Activated T-helper 2 cell treated with anti-CD3 and anti-CD28 coated beads, Interferon-gamma antibody, Interleukin-2, Interleukin-4, amounts not matched to agents 10 μg/mL and 5 μg/mL and 100 μg/mL, durations not matched to agents 14 hours and 24 hours and 36 hours (primary cell): ENCODE results near the gene DUOXA2. TPM values are rescaled to one million over a fixed set of nuclear protein-coding genes. Genes with fewer than 3 reads are reported as not detected.
A peak's percentile ranks its signal among the peaks of the same experiment; 100 is the strongest.

ENCODE experiments used
- DNase-seq: peaks from one replicate; pipeline ENCODE4 v3.0.0; 2021; ENCODE audit warnings: low spot score
- H3K27ac Mint-ChIP-seq: one replicate; pipeline ENCODE4 v1.8.0; 2021; ENCODE audit warnings: mixed read lengths
- H3K27me3 Mint-ChIP-seq: one replicate; pipeline ENCODE4 v1.8.0; 2021; ENCODE audit warnings: low read depth, mixed read lengths
- H3K36me3 Mint-ChIP-seq: one replicate; pipeline ENCODE4 v1.8.0; 2021; ENCODE audit warnings: low read depth, mixed read lengths
- H3K4me1 Mint-ChIP-seq: one replicate; pipeline ENCODE4 v1.8.0; 2021; ENCODE audit warnings: low read depth, mixed read lengths
- H3K4me3 Mint-ChIP-seq: one replicate; pipeline ENCODE4 v1.8.0; 2021; ENCODE audit warnings: low read depth, mild to moderate bottlenecking, moderate library complexity, mixed read lengths
- H3K9me3 Mint-ChIP-seq: one replicate; pipeline ENCODE4 v1.8.0; 2021; ENCODE audit warnings: mixed read lengths
- intact Hi-C: fragments of 100-400 bp; cut with micrococcal nuclease; formaldehyde crosslinking; loops from one replicate; pipeline ENCODE4 v1.15.1; 2023
- total RNA-seq: library from RNA; stranded (reverse); gene quantifications from 2 replicates; pipeline ENCODE4 v1.2.3, GENCODE V29; 2022

The DUOXA2 gene
- total RNA-seq, 1 donor from 2014 or later: not detected

- no peaks in the 10 kb centered on the region for H3K4me1 Mint-ChIP-seq
- H3K4me3 Mint-ChIP-seq: no peak overlapping the region
- DNase-seq: no peak
- H3K27me3 Mint-ChIP-seq: no peaks in the 10 kb centered on the region
- intact Hi-C loops: no loop called here
- peaks cover 4% of the 10 kb centered on the region for H3K36me3 Mint-ChIP-seq
- H3K9me3 Mint-ChIP-seq: no peaks in the 10 kb centered on the region
- H3K27ac Mint-ChIP-seq: no peak overlapping the region
Observed at GRCh38 chr15:45150997-45151396, 36.9 kb downstream of the DUOXA2 start.

DNA sequence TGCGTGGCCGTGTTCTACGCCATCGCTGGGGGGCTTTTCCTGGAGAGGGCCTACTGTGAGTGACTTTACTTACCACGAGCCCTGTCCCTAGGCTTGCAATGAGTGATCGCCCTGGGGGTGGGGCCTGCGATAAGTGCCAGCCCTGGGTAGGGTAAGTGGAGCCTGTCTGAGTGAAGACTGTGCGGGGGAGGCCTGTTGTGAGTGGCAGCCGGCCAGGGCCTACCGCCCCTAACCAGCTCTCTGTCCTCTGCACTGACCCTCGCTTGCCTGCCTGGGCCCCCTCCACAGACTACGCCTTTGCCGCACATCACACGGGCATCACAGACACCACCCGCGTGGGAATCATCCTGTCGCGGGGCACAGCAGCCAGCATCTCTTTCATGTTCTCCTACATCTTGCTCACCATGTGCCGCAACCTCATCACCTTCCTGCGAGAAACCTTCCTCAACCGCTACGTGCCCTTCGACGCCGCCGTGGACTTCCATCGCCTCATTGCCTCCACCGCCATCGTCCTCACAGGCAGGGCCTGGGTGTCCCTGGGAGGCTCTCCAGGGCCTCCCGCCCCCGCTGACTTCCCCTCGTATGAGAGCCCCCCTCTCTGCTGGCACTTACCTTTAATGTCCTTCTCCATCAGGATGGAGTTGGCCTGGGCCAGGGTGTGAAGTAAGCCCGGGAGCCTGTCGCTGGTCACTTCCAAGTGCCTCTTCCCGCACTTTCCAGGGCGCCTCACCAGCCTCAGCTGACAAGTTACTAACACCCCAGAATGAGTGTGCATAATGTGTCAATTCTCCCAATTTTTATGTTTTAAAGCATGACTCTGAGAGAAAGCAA lies 38.1 kb downstream of the DUOXA2 start:
- peaks cover 6% of the 10 kb centered on the region for H3K4me1 Mint-ChIP-seq
- intact Hi-C loops: no loop called here
- H3K9me3 Mint-ChIP-seq: no peaks in the 10 kb centered on the region
- no peak overlapping the region for H3K4me3 Mint-ChIP-seq
- H3K27ac Mint-ChIP-seq: no peak overlapping the region
- peaks cover 4% of the 10 kb centered on the region for H3K36me3 Mint-ChIP-seq
- no peaks in the 10 kb centered on the region for H3K27me3 Mint-ChIP-seq
- DNase-seq: no peak

DNA sequence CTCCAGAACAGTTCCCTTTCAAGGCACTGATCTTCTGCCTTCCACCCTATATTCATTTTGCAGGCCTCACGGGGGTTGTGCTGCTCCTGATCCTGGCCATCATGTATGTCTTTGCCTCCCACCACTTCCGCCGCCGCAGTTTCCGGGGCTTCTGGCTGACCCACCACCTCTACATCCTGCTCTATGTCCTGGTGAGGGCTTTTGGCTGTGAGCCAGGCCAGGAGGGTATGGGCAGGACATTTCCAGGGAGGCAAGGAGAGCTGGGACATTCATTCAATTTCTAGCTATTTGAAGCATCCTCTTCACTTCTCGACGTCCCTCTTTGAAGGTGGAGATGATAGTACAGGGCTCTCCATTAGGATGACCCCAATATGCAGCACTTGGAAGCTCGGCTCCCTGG lies 41.6 kb downstream of the DUOXA2 start:
- no peak overlapping the region for H3K4me3 Mint-ChIP-seq
- H3K27ac Mint-ChIP-seq: no peak overlapping the region
- H3K9me3 Mint-ChIP-seq: no peaks in the 10 kb centered on the region
- H3K27me3 Mint-ChIP-seq: no peaks in the 10 kb centered on the region
- peaks cover 13% of the 10 kb centered on the region for H3K4me1 Mint-ChIP-seq
- peaks cover 7% of the 10 kb centered on the region for H3K36me3 Mint-ChIP-seq
- intact Hi-C loops: no loop called here
- DNase-seq: no peak

DNA sequence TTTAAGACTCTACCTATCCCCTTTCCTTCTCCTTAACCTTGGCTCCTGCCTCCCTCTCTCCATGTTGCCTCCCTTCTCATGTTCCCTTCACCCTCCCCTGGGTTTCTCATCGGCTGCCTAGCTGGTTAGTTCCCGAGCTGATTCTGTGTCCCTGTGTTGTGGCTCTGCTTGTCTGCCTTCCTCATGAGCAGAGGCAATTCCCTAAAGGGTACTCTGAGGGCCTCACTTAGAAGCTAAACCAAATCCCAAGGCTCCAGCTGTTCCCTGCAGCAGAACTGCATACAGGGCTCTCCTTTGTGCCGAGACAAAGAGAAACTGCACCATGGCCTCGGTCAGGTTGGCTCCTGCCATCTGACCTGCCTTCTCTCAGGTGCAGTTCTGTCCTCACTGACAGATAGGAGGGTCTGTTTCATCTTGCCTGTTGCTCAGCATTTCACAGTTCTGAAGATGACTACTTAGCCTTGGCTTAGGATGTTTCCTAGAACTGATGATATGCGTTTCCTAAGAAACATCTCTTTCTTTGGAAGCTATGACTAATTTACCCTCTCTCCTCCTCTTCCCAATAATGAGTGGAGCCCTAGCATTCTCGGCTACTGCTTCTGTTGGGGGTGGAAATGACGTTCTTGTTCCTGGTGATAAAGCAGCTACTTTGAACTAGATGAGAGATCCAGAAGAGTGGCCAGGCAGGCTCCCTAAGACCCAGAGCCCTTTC lies 42.8 kb downstream of the DUOXA2 start:
- Mint-ChIP-seq H3K4me3 (no peak overlapping the region), H3K27ac (peak overlapping the region; percentile 67), H3K36me3 (peaks cover 7% of the 10 kb centered on the region), H3K9me3 (no peaks in the 10 kb centered on the region), H3K27me3 (no peaks in the 10 kb centered on the region), H3K4me1 (peaks cover 13% of the 10 kb centered on the region)
- DNase-seq: no peak
- intact Hi-C loops: no loop called here

GRCh38 chr15:45157974-45158373 lies 43.8 kb downstream of the DUOXA2 start:
- no peaks in the 10 kb centered on the region for H3K27me3 Mint-ChIP-seq
- peak; percentile 20 for DNase-seq
- H3K4me3 Mint-ChIP-seq: no peak overlapping the region
- H3K9me3 Mint-ChIP-seq: no peaks in the 10 kb centered on the region
- intact Hi-C loops: no loop called here
- peak overlapping the region; percentile 80 for H3K27ac Mint-ChIP-seq
- peaks cover 16% of the 10 kb centered on the region for H3K4me1 Mint-ChIP-seq
- H3K36me3 Mint-ChIP-seq: peaks cover 3% of the 10 kb centered on the region

- Mint-ChIP-seq H3K9me3 (no peaks in the 10 kb centered on the region), H3K4me3 (no peak overlapping the region), H3K27ac (no peak overlapping the region), H3K36me3 (peaks cover 3% of the 10 kb centered on the region), H3K27me3 (no peaks in the 10 kb centered on the region), H3K4me1 (peaks cover 26% of the 10 kb centered on the region)
- DNase-seq: no peak
- intact Hi-C loops: no loop called here
Observed at GRCh38 chr15:45161666-45162065, 47.5 kb downstream of the DUOXA2 start.

- H3K27me3 Mint-ChIP-seq: no peaks in the 10 kb centered on the region
- H3K27ac Mint-ChIP-seq: no peak overlapping the region
- peaks cover 3% of the 10 kb centered on the region for H3K36me3 Mint-ChIP-seq
- H3K9me3 Mint-ChIP-seq: no peaks in the 10 kb centered on the region
- peaks cover 17% of the 10 kb centered on the region for H3K4me1 Mint-ChIP-seq
- DNase-seq: peak; percentile 42
- no peak overlapping the region for H3K4me3 Mint-ChIP-seq
- intact Hi-C loops: loop anchor here (1.0 kb wide), 1 partner anchor 239 kb away; a partner anchor contains a TSS
Observed at GRCh38 chr15:45162771-45163507, 48.8 kb downstream of the DUOXA2 start.

GRCh38 chr15:45163508-45163856 lies 49.4 kb downstream of the DUOXA2 start:
- H3K27me3 Mint-ChIP-seq: no peaks in the 10 kb centered on the region
- no peak overlapping the region for H3K27ac Mint-ChIP-seq
- intact Hi-C loops: loop anchor here (1.0 kb wide), 1 partner anchor 239 kb away; a partner anchor contains a TSS
- H3K4me3 Mint-ChIP-seq: no peak overlapping the region
- no peak for DNase-seq
- H3K9me3 Mint-ChIP-seq: no peaks in the 10 kb centered on the region
- H3K4me1 Mint-ChIP-seq: peaks cover 14% of the 10 kb centered on the region
- H3K36me3 Mint-ChIP-seq: no peaks in the 10 kb centered on the region

GRCh38 chr15:45164914-45165313 lies 50.8 kb downstream of the DUOXA2 start:
- DNase-seq: no peak
- intact Hi-C loops: no loop called here
- peak overlapping the region; percentile 8 for H3K27ac Mint-ChIP-seq
- peaks cover 14% of the 10 kb centered on the region for H3K4me1 Mint-ChIP-seq
- no peaks in the 10 kb centered on the region for H3K9me3 Mint-ChIP-seq
- H3K4me3 Mint-ChIP-seq: peak overlapping the region; percentile 41
- no peaks in the 10 kb centered on the region for H3K27me3 Mint-ChIP-seq
- H3K36me3 Mint-ChIP-seq: no peaks in the 10 kb centered on the region

- no peaks in the 10 kb centered on the region for H3K36me3 Mint-ChIP-seq
- H3K4me1 Mint-ChIP-seq: peaks cover 14% of the 10 kb centered on the region
- H3K9me3 Mint-ChIP-seq: no peaks in the 10 kb centered on the region
- H3K27me3 Mint-ChIP-seq: no peaks in the 10 kb centered on the region
- peak overlapping the region; percentile 74 for H3K4me3 Mint-ChIP-seq
- DNase-seq: no peak
- intact Hi-C loops: no loop called here
- peak overlapping the region; percentile 65 for H3K27ac Mint-ChIP-seq
Observed at GRCh38 chr15:45165536-45165935, 51.4 kb downstream of the DUOXA2 start.

- peak; percentile 79 for DNase-seq
- H3K4me1 Mint-ChIP-seq: peaks cover 14% of the 10 kb centered on the region
- H3K27ac Mint-ChIP-seq: peak overlapping the region; percentile 85
- no peaks in the 10 kb centered on the region for H3K27me3 Mint-ChIP-seq
- peak overlapping the region; percentile 64 for H3K4me3 Mint-ChIP-seq
- intact Hi-C loops: loop anchor here (1.0 to 2.0 kb wide), 2 partner anchors 33 to 292 kb away; no protein-coding TSS in a partner anchor
- H3K36me3 Mint-ChIP-seq: peaks cover 5% of the 10 kb centered on the region
- H3K9me3 Mint-ChIP-seq: no peaks in the 10 kb centered on the region
Observed at GRCh38 chr15:45166834-45167630, 52.9 kb downstream of the DUOXA2 start.

GRCh38 chr15:45167631-45168205 lies 53.6 kb downstream of the DUOXA2 start:
- Mint-ChIP-seq H3K27me3 (no peaks in the 10 kb centered on the region), H3K4me1 (peaks cover 12% of the 10 kb centered on the region), H3K9me3 (no peaks in the 10 kb centered on the region), H3K36me3 (peaks cover 5% of the 10 kb centered on the region), H3K27ac (peak overlapping the region; percentile 85), H3K4me3 (peak overlapping the region; percentile 64)
- intact Hi-C loops: loop anchor here (1.0 to 2.0 kb wide), 2 partner anchors 33 to 291 kb away; no protein-coding TSS in a partner anchor
- no peak for DNase-seq
